SKM-1 treated with dmso at 0.1 percent for 144 hours (cell line): ENCODE measurements around the gene IKBKE.
"Not testable (repeated sequence)": the region's sequence is repeated elsewhere in the genome, so short reads cannot be mapped to it uniquely, and the experiment has no call there.

ENCODE experiments used
- DNase-seq: peaks from one replicate; lab custom pipeline; 2025; ENCODE audit not compliant: unreplicated experiment; lab: John Stamatoyannopoulos, UW

IKBKE gene

DNA sequence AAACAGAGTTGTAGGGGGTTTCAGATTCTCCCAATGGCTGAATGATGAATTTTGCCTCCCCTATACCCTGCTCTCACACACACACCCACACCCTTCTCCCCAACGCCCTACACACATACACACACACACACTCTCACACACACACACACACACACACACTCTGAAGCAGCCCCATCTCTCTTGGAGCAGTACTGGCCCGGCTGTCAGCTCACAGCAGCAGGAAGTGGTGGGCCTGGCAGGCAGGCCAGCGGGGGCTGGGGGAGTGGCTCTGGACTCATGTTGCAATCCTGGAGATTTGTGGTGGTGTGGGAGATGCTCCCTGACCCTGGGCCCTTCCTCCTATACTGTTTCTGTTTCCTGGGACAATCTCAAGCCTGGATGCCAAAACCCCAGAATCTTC is 2.2 kb downstream of the IKBKE start:
- DNase-seq, result peak; percentile 97

- DNase-seq, result peak; percentile 92
These were observed 2.6 kb downstream of the IKBKE start for GRCh38 chr1:206472886-206473285.

DNA sequence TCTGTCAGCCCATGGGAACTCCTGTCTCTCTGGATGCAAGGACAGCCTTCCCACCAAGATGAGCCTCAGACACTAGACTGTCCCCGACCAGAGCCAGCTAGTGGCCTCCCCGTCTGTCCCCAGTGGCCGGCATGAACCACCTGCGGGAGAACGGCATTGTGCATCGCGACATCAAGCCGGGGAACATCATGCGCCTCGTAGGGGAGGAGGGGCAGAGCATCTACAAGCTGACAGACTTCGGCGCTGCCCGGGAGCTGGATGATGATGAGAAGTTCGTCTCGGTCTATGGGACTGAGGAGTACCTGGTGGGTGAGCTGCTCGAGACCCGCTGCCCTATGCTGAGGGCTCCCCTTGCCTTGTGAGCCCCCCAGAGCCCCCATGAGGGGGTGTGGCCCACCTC is 5.8 kb downstream of the IKBKE start:
- no peak for DNase-seq

GRCh38 chr1:206476591-206476990 is 6.3 kb downstream of the IKBKE start:
- DNase-seq, result no peak

DNA sequence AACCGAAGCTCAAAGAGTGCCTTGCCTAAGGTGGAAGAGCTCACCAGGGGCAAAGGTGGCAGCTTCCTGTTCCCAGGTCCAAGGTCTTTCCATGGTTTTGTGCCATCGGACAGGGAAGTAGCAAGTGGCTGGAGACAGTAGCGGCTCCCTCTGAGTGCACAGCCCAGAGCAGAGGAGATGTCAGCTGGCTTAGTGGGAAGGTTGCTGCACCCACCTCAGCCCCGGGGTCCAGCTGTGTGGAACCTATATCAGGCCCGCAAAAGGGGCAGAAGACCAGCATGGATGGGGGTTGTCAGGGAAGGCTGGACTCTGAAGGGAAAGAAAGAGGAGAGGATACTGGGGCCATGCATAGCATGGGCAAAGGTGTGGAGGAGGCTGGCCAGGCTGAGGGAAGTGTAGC is 6.8 kb downstream of the IKBKE start:
- DNase-seq, result no peak

DNA sequence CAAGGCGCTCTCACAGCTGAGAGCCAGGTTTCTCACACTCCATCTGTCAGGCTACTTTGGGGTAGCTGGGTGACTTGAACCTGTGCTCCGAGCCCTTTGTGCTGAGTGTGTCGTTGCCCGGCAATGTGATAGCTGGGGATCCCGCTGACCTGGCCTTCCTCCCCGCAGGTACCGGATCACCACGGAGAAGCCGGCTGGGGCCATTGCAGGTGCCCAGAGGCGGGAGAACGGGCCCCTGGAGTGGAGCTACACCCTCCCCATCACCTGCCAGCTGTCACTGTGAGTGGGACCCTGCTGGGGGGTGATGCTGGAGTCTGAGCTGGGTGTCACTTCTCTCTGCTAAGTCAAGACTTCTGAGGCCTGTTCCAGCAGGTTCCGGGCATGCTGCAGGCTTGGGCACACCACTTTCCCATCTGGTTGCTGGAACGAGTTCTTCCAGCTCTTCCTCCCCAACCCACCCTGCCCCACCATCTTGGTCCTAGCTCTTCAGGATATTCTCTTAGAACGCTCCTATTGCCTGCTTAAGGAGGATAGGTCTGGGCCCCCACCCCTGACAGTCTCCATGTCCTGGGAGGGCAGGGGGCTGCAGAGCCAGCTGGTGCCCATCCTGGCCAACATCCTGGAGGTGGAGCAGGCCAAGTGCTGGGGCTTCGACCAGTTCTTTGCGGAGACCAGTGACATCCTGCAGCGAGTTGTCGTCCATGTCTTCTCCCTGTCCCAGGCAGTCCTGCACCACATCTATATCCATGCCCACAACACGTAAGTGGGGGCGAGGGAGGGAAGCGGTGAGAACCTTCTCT is 7.5 kb downstream of the IKBKE start:
- no peak for DNase-seq

DNA sequence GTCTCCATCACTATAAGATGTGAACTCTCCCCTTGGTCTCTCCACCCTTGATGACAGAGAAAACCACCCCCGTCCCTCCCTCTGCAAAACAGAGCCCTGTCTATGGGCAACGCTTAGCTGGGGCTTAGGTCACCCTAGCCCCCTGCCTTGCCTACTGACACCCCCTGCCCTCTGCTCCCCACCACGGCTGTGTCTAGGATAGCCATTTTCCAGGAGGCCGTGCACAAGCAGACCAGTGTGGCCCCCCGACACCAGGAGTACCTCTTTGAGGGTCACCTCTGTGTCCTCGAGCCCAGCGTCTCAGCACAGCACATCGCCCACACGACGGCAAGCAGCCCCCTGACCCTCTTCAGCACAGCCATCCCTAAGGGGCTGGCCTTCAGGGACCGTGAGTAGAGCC is 8.5 kb downstream of the IKBKE start:
- DNase-seq, result no peak

GRCh38 chr1:206479183-206480125 is 9.2 kb downstream of the IKBKE start:
- DNase-seq, result peak; percentile 72

GRCh38 chr1:206480211-206480610 is 9.9 kb downstream of the IKBKE start:
- no peak for DNase-seq

- no peak for DNase-seq
These were observed 12.3 kb downstream of the IKBKE start for GRCh38 chr1:206482611-206483010.

GRCh38 chr1:206483864-206484263 is 13.6 kb downstream of the IKBKE start:
- not testable (repeated sequence) for DNase-seq

DNA sequence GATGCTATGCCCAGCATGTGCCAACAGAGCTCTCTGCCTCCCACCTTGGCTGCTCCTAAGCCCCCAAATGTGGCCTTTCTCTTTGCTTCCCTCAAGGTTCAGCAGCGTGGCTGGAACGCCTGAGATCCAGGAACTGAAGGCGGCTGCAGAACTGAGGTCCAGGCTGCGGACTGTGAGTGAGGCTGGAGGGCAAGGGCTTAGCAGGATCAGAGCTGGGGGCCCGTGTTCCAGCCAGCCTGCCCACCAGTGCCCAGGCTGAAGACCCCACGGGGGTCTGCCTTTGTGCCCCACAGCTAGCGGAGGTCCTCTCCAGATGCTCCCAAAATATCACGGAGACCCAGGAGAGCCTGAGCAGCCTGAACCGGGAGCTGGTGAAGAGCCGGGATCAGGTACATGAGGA is 14.6 kb downstream of the IKBKE start:
- no peak for DNase-seq

DNA sequence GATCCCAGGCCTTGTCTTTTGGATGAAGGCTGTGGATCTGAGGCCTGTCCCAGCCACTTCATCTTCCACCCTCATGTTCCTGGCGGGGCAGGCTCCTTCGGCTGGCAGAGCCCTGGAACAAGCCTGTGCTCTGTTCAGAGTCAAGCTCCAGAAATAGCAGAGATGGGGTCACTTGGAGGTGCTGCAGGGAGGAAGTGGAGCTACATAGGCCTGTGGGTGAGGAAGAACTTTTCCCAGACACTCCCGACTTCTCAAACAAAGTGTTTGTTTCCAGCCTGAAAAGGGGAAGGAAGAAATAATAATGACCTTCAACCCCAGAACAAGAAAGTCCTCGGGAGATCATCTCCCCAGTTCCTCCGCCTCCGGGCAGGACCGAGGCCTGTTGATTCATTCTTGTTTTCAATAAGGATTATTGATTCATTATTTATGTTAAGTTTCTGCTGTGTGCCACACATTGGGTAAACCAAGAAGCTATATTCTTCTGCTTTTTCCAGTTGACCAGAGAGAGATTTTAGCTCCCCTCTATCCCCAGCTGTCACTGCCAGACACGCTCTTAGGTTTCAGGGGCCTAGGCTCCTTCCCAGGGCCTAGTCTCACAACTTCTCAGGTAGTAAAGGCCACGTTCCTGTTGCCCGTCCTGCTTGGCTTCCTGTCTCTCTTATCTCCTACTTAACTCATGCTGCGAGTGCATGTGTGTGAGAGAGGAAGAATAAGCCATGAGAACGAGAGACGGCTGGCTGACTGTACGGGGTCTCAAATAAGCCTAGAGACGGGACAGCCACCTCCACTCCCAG is 16.9 kb downstream of the IKBKE start:
- peak; percentile 67 for DNase-seq

- no peak for DNase-seq
These were observed 17.7 kb downstream of the IKBKE start for GRCh38 chr1:206487970-206488369.

- DNase-seq, result no peak
These were observed 18.2 kb downstream of the IKBKE start for GRCh38 chr1:206488466-206488865.

DNA sequence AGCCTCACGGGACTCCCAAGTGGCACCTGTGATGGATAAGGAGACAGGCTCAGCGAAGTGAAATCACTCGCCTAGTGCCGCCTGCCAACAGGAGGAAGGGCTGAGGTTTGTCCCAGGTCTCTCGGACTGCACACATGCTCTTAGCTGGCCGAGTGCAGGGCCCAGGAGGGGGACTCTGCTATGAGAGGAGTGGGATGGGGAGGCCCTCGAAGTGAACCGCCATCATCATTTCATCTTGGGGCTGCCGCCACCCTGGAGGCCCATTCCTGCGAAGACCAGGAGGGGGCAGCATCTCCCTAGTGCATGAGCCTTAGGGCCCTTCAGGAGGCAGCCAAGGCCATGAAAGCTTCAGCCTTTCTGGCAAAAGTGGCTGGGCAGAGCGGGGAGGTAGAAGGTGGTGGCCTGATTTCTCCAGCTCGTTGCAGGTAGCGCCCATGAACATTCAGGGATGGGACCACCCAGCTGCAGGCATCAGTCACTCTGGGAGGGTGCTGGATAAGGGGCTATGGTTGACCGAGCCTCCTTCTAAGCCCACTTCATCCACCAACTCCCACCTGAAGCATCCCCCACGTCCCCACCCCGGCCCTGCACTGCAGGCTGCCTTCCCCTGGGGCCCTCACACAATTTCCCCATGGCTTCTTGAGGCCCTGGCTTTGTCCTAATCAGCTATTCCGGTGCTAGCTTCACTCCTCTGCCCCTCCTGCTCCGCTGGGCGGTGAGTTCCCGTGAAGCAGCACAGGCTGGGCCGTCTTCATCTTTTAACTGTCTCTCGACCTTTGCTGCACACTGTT is 19.9 kb downstream of the IKBKE start:
- peak; percentile 58 for DNase-seq

GRCh38 chr1:206490771-206491405 is 20.6 kb downstream of the IKBKE start:
- no peak for DNase-seq

GRCh38 chr1:206491616-206492015 is 21.3 kb downstream of the IKBKE start:
- no peak for DNase-seq

- no peak for DNase-seq
These were observed 22.3 kb downstream of the IKBKE start for GRCh38 chr1:206492589-206492988.

GRCh38 chr1:206493279-206493678 is 23.0 kb downstream of the IKBKE start:
- no peak for DNase-seq
